Inflammatory macrophage (primary cell): Measurements from ENCODE around the gene CCDC198.
A peak's percentile ranks its signal among the peaks of the same experiment; 100 is the strongest.

Experiments used
- DNase-seq, 2 donors: peaks; one replicate each; pipeline ENCODE4 v3.0.0-alpha.2; 2020 to 2022
- total RNA-seq, 18 experiments: gene quantifications; one replicate each; lab custom pipeline; 2026; ENCODE audit warnings: mixed read lengths in 6 of 18, inconsistent platforms in 2 of 18; lab: John Stamatoyannopoulos, UW

Gene CCDC198
- total RNA-seq, result 0 to 0.06 (median 0) reads per million in 18 experiments

- no peak for DNase-seq
Observed at GRCh38 chr14:57493467-57494181, at the start of gene CCDC198. Gene CCDC198, minus strand, starts transcription at chr14:57493857. Its CDS starts 142 bp downstream, at chr14:57493715.

GRCh38 chr14:57533214-57533613 lies 39.6 kb upstream of the CCDC198 start:
- DNase-seq, result no peak

GRCh38 chr14:57530571-57530970 lies 36.9 kb upstream of the CCDC198 start:
- DNase-seq, result no peak

- no peak for DNase-seq
Observed at GRCh38 chr14:57526942-57527341, 33.3 kb upstream of the CCDC198 start.

- DNase-seq, result no peak
Observed at GRCh38 chr14:57519043-57519442, 25.4 kb upstream of the CCDC198 start.

- no peak for DNase-seq
Observed at GRCh38 chr14:57512220-57512619, 18.6 kb upstream of the CCDC198 start.

GRCh38 chr14:57508756-57509155 lies 15.1 kb upstream of the CCDC198 start:
- no peak for DNase-seq

GRCh38 chr14:57502586-57503254 lies 9.1 kb upstream of the CCDC198 start:
- DNase-seq, result no peak

- DNase-seq, result no peak
Observed at GRCh38 chr14:57501039-57501557, 7.4 kb upstream of the CCDC198 start.

GRCh38 chr14:57498659-57499058 lies 5.0 kb upstream of the CCDC198 start:
- no peak for DNase-seq

- no peak for DNase-seq
Observed at GRCh38 chr14:57498035-57498434, 4.4 kb upstream of the CCDC198 start.

- no peak for DNase-seq
Observed at GRCh38 chr14:57495416-57495815, 1.8 kb upstream of the CCDC198 start.

- no peak for DNase-seq
Observed at GRCh38 chr14:57492859-57493258, 798 bp downstream of the CCDC198 start.

- DNase-seq, result no peak
Observed at GRCh38 chr14:57491640-57492039, 2.0 kb downstream of the CCDC198 start.

GRCh38 chr14:57487771-57488170 lies 5.9 kb downstream of the CCDC198 start:
- no peak for DNase-seq

- peak in 1 of 2 donors; percentile 1 for DNase-seq
Observed at GRCh38 chr14:57486767-57487379, 6.8 kb downstream of the CCDC198 start.

GRCh38 chr14:57485635-57486034 lies 8.0 kb downstream of the CCDC198 start:
- DNase-seq, result no peak

GRCh38 chr14:57482120-57482519 lies 11.5 kb downstream of the CCDC198 start:
- DNase-seq, result no peak

- DNase-seq, result no peak
Observed at GRCh38 chr14:57480051-57480450, 13.6 kb downstream of the CCDC198 start.

- DNase-seq, result no peak
Observed at GRCh38 chr14:57479197-57479596, 14.5 kb downstream of the CCDC198 start.

GRCh38 chr14:57478050-57478449 lies 15.6 kb downstream of the CCDC198 start:
- no peak for DNase-seq

- no peak for DNase-seq
Observed at GRCh38 chr14:57470909-57471308, 22.7 kb downstream of the CCDC198 start.

- no peak for DNase-seq
Observed at GRCh38 chr14:57464008-57464730, 29.5 kb downstream of the CCDC198 start.
